Suppressor macrophage treated with lipopolysaccharide for 1 hour (primary cell): ENCODE data around the gene CHMP6.
A peak's percentile ranks its signal among the peaks of the same experiment; 100 is the strongest.
"Not testable (repeated sequence)": the region's sequence is repeated elsewhere in the genome, so short reads cannot be mapped to it uniquely, and the experiment has no call there.

Source experiments
- DNase-seq, 3 donors: peaks; one replicate each; pipeline ENCODE4 v3.0.0-alpha.2; 2020 to 2022

CHMP6 gene

GRCh38 chr17:81016575-81016974, 24.9 kb downstream of the CHMP6 start:
- no peak for DNase-seq

GRCh38 chr17:81017330-81017729, 25.7 kb downstream of the CHMP6 start:
- DNase-seq, result not testable (repeated sequence)

GRCh38 chr17:81018044-81018802, 26.6 kb downstream of the CHMP6 start:
- peak in 1 of 3 donors; percentile 20 for DNase-seq

- DNase-seq, result no peak
These were observed 28.2 kb downstream of the CHMP6 start for GRCh38 chr17:81019563-81020442.

- DNase-seq, result no peak
These were observed 28.8 kb downstream of the CHMP6 start for GRCh38 chr17:81020443-81020766.

- DNase-seq, result no peak
These were observed 29.3 kb downstream of the CHMP6 start for GRCh38 chr17:81020767-81021497.

GRCh38 chr17:81021531-81022343, 30.1 kb downstream of the CHMP6 start:
- DNase-seq, result no peak

GRCh38 chr17:81022344-81022676, 30.7 kb downstream of the CHMP6 start:
- no peak for DNase-seq

- no peak for DNase-seq
These were observed 33.6 kb downstream of the CHMP6 start for GRCh38 chr17:81025065-81025740.

- DNase-seq, result no peak
These were observed 34.1 kb downstream of the CHMP6 start for GRCh38 chr17:81025741-81026129.

GRCh38 chr17:81026266-81027036, 34.8 kb downstream of the CHMP6 start:
- no peak for DNase-seq

- no peak for DNase-seq
These were observed 35.4 kb downstream of the CHMP6 start for GRCh38 chr17:81027038-81027437.

- DNase-seq, result peak in 1 of 3 donors; percentile 27
These were observed 36.2 kb downstream of the CHMP6 start for GRCh38 chr17:81027591-81028505.

GRCh38 chr17:81028506-81028858, 36.8 kb downstream of the CHMP6 start:
- DNase-seq, result no peak

GRCh38 chr17:81029859-81030258, 38.2 kb downstream of the CHMP6 start:
- no peak for DNase-seq

GRCh38 chr17:81030312-81030711, 38.7 kb downstream of the CHMP6 start:
- not testable (repeated sequence) for DNase-seq

GRCh38 chr17:81030741-81031565, 39.3 kb downstream of the CHMP6 start:
- no peak for DNase-seq

- peak in 1 of 3 donors; percentile 35 for DNase-seq
These were observed 40.2 kb downstream of the CHMP6 start for GRCh38 chr17:81031566-81032550.
